HG02885 (cell line): ENCODE measurements around the gene ANKRD42.
A peak's percentile ranks its signal among the peaks of the same experiment; 100 is the strongest.
"Not testable (repeated sequence)": the region's sequence is repeated elsewhere in the genome, so short reads cannot be mapped to it uniquely, and the experiment has no call there.

Experiments
- ATAC-seq: cut with Tn5 transposase; IDR thresholded peaks from one replicate; pipeline ENCODE4 v1.9.1; 2021; ENCODE audit warnings: mild to moderate bottlenecking; ENCODE audit not compliant: unreplicated experiment, poor library complexity

ANKRD42 gene

DNA sequence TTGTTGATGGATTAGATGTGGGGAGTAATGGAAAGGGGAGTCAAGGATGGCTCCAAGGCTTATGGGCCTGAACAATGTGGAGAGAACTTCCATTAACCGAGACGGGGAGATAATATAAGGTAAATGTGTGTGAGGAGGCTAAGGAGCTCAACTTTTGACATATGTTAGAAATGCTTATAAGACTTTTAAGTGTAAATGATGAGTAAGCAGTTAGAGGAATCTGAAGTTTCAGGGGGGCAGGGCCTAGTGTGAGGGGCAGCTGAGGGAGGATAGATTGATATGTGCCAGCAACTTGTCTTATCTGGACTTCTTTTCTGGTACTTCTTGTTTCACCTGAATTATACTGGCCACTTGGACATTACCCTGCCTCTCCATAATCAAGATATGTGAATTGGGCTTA, 29.9 kb downstream of the ANKRD42 start:
- no peak for ATAC-seq

DNA sequence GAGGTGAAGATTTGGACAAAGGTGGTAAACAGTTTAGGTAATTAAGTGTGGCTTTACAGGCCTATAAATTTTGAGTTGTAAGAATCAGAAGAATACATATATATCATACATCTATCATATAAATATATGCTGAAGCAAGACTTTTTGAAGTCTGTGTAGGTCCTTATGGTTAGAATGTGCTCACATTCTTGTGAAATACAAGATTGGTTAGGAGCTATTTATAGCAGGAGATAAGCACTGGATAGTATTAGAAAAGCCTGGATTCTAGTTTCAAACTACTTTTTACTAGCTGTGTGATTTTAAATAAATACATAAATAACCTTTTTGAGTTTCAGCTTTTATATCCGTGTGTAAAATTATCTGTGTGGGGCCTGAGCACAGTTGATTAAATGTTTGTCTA, 42.3 kb downstream of the ANKRD42 start:
- no peak for ATAC-seq

DNA sequence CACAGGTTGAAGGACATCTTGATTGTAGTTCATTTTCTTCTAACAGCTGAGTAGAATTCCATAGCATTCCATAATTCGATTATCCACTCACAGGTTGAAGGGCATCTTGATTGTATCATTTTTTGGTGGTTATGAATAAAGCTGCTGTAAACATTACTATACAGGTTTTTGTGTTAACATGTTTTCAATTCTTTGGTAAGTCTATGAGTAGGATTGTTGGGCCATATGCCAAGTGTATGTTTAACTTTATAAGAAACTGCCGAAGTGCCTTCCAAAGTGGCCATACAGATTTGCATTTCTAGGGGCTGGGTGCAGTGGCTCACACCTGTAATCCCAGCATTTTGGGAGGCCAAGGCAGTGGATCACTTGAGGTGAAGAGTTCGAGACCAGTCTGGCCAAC, 44.6 kb downstream of the ANKRD42 start:
- no peak for ATAC-seq

DNA sequence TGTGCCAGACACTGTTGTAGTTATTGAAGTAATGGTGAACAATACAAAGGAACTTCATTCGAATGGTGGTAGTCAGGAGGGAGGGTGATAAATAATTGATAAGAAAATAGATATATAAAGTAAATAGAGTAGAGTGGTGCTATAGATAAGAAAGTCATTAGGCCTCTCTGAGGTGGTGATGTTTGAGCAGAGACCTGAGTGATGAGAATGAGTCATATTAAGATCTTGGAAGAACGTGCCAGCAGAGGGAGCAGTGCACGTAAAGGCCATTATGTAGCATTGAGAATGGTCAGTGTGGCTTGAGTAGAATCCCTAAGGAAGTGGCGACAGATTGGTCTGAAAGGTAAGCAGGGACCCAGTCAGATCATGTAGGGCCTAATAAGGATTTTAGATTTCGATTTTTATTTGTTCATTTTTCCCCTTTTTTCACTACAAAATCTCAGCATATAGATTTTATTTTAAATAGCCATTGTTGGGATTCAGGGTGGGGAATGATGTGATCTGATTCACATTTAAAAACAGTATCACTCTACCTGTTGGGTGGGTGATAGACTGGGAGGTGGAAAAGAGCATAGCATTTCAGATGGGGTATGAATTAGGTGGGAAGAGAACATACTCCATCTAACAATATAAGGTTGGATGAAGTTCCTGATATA, 47.9 kb downstream of the ANKRD42 start:
- ATAC-seq, result peak; percentile 81

DNA sequence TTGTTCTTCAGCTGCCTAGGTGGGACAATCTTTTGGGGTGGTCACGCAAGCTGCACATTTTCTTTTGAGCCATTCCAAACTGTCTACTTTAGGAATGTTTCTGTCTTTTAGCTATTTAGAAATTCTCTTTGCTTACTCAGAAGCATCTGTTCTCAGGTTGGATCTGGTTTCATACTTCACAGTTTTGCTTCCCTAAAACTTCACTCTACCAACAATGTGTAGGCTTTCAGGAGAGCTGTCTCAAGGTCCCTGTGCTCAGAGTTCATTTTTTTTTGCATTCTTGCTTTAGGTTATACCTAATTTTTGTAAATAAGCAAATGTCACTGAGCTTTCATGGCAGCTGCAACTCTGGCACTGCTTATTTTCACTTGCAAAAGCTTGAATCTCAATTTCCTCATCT, 55.9 kb downstream of the ANKRD42 start:
- no peak for ATAC-seq

DNA sequence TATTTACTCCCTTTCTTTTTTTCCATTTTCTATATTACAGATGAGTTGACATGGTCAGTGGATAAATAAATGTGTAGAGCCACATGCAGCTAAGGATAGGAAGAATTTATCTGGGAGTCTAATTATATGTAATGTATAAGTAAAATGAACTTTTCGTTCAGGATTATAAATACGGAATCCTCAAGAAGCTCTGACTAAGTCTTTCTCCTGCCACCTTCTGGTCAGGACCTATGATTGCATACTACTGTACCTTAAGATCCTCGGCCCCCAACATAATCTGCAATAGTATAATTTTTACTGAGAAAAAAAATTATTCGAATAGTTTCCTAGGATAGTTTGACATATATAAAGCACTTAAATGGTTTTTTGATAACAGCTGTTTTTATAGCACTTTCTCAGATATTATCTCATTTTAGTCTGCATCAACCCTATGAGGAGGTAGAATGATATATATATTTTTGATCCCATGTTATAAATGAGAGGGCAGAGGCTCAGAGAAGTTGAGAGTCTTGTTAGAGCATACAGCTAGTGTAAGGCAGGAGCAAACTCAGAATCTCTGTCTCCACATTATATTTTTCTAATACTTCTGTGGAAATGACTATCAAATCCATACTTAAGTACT, 56.6 kb downstream of the ANKRD42 start:
- ATAC-seq, result peak; percentile 77

DNA sequence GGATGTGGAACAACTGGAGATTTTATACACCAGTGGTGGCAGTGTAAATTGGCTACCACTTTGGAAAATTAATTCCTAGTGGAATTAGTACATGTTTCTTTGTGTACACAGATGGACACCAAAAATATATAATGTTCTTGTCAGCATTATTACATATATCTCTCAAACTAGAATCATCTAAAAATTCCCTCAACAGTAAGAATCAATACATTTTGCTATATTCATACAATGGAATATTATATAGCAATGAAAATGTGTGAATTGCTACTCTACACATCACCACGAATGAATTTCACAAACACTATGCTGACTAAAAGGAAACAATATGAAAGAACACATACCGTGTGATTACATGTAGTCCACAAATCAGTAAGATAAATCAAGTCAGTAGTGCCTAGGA, 58.8 kb downstream of the ANKRD42 start:
- no peak for ATAC-seq

DNA sequence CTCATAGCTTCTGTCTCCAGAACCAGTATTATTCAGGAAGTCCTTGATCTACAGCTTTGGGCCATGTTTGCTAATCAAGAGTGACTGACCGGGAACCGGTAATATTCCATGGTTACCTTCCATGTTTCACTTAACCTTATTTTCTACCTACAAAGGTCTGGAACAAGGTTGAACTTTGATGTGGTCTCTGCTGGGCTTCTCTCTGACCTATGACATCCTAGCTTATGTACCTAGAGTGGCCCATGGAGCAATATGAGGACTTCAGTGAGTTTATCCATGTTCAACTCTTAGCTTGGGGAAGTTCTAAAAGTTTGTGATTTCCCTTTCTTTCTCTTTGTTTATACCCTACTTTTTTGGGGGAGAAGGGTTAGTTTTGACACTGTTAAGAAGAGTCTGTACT, 59.4 kb downstream of the ANKRD42 start:
- no peak for ATAC-seq

DNA sequence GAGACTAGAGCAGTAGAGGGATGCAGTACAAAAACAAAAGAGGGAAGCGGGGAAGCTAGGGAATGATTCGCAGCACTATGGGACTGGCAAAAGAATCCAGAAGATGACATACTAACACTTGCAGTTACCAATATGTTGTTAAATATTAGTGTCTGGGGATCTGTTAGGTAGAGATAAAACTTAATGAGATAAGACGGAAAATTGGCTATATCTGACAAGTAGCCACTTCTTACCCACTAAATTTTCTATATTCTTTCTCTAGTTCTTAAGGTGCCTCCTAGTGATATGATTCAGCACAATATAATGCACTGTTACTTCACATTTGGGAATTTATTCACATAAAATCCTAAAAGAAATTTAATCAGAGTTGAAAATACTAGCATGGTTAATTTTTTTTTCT, 61.9 kb downstream of the ANKRD42 start:
- ATAC-seq, result no peak

DNA sequence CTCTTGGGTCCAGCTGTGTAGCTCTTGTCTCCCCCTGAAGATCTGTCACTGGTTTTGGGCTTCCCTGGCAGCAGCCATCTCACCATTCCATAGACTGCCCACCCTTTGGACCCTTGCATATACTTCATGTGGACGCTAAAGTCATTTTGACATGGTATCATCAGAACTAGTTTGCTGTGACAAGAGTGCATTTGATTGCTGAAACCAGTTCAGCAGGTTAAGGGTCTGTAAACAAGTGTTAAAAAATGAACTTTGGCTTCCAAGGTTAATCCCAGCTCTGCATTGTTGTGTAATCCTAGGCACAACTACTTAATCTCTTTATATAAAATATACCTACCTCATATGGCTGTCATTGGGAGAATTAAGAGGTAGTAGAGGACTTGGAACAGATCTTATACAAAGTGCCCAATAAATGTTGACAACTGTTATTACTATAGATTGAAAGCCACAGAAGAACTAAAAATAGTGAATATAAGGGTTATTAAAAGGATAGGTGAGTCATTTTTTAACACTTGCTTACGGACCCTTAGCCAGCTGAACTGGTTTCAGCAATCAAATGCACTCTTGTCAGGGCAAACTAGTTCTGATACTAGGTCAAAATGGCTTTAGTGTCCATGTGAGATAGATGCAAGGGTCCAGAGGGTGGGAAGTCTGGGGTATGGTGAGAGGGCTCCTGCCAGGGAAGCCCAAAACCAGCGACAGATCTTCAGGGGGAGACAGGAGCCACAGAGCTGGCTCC, 63.3 kb downstream of the ANKRD42 start:
- ATAC-seq, result no peak

DNA sequence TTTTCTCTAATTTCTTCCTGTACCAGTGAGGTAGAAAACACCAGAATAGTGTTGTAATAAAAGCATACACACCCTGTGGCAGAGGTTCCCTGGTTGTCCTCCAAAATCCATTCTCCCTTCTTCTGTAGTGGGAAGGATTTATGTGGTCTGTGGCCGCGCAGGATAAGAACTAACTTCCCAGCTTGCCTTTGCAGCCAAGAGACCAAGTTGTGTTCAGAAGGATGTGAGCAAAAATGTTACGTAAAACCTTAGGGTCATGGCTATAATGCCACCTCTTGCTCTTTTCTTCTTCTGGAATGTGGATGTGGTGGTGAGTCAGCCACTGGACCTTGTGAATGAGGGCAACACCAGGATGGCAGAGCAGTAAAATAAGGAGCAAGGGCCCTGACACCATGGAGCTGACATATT, 64.3 kb downstream of the ANKRD42 start:
- no peak for ATAC-seq

DNA sequence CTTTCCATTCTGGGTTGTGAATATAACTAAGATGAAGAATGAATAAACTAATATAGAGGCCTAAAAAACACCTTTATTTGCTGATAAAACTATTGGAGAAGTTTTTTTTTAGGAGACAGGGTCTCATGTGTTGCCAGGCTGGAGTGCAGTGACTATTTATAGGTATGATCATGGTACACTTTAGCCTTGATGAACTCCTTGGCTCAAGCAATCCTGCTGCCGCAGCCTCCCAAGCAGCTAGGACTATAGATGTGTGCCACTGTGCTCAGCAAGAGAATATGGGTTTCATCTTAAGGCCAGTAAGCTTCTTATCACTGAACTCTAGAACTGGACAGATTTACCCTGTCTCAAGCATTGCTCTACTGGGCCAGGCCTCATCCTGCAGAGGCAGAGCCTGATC, 66.0 kb downstream of the ANKRD42 start:
- no peak for ATAC-seq

DNA sequence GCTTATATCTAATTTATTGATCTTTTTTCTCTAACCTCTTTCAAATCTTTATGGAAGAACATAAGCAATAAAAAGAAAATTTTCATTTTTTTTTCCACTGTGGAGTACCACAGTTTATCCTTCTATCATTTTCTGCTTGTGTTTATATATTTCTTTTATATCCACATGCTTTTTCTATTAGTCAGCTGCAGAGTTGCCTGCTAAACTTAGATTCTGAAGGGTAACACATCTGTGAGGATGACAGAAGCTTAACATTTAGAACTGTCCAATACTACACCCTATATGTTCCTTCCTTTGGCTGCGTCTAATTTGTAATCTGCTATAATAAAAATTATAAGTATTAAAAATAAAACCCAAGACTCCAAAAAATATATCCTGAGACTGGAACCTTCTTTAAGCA, 71.8 kb downstream of the ANKRD42 start:
- ATAC-seq, result no peak

DNA sequence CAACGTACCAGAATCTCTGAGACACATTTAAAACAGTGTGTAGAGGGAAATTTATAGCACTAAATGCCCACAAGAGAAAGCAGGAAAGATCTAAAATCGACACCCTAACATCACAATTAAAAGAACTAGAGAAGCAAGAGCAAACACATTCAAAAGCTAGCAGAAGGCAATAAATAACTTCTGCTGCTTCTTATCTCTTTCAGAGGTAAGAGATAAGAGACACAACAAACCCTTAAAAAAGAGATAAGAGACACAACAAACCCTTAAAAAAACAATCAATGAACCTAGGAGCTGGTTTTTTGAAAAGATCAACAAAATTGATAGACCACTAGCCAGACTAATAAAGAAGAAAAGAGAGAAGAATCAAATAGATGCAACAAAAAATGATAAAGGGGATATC, 75.6 kb downstream of the ANKRD42 start:
- not testable (repeated sequence) for ATAC-seq

DNA sequence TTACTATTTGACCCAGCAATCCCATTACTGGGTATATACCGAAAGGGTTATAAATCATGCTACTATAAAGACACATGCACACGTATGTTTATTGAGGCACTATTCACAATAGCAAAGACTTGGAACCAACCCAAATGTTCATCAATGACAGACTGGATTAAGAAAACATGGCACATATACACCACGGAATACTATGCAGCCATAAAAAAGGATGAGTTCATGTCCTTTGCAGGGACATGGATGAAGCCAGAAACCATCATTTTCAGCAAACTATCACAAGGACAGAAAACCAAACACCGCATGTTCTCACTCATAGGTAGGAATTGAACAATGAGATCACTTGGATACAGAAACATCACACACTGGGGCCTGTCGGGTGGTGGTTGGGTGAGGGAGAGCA, 78.2 kb downstream of the ANKRD42 start:
- ATAC-seq, result not testable (repeated sequence)

DNA sequence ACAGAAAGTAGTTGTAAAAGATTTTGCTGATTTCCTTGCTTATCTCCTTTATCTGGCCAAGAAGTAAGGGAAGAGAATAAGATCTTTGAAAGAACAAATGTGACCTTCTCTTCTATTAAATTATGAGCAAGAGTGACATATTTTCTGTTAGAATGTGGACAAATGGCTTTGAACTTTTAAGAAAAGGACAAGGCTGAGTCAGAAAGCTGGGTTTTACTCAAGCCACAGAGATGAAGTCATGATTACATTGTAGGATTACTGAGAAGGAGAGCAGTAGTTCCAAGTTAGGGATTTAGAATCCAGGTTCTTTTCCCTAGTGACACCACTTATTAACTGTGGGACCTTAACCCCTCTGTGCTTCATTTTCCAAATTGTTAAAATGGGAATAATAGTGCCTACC, 79.1 kb downstream of the ANKRD42 start:
- no peak for ATAC-seq

DNA sequence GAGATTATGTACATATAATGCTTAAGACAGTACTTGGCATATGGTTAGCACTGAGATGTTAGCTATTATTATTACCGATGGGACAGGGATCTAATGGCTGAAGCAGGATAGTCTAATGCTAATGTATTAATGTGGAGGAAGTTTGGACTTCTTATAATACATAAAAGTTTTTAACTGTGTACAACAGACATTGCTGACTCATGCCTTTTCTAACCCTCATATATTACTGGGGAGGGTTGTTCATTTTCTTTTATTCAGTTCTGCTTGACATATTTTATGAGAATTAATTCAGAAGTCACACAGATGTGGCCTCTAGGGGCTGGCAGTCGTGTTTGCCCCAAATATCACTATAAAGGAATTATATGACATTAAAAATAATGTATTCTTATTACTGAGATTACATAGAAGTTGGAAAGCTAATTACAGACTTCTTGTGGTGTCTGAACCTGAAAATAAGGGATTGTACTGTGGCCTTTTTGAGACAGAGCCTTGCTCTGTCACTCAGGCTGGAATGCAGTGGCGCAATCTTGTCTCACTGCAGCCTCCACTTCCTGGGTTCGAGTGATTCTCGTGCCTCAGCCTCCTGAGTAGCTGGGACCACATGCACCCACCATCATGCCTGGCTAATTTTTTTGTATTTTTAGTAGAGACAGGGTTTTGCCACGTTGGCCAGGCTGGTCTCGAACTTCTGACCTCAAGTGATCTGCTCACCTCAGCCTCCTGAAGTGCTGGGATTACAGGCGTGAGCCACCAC, 82.6 kb downstream of the ANKRD42 start:
- no peak for ATAC-seq

DNA sequence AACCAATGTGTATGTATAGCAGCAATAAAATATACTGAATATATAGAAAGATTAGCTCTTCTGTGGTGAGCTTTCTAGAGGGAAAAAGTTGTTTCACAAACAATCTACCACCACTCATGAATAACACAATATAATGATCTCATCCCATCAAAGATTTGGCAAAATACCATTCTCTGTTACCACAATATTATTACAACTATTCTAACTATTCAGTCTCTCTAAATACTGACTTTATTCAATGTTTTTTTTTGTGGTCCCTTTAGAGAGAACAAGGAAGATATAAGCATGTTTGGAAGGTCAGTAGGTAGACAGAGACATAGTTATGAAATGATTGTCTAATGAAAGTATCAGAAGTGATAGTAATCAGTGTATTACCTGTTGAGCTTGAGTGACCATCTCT, 84.8 kb downstream of the ANKRD42 start:
- ATAC-seq, result no peak

DNA sequence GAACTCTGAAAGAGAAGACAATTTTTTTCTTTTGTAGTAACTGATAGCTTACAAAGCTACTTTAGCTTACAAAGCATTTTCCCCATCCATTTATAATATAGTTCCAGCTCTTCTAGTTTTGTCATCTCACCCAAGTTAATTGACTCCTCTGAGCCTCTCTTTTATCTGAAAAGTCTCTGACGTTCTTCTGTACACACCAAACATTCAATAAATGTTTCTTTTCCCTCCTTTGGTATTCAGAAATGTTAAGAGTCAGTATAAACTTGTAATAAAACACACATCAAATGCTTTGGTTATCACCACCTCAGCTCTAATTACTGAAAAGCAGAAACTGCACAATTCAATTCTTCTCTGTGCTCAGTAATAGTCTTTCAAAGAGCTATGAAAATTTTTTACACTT, 86.7 kb downstream of the ANKRD42 start:
- no peak for ATAC-seq

DNA sequence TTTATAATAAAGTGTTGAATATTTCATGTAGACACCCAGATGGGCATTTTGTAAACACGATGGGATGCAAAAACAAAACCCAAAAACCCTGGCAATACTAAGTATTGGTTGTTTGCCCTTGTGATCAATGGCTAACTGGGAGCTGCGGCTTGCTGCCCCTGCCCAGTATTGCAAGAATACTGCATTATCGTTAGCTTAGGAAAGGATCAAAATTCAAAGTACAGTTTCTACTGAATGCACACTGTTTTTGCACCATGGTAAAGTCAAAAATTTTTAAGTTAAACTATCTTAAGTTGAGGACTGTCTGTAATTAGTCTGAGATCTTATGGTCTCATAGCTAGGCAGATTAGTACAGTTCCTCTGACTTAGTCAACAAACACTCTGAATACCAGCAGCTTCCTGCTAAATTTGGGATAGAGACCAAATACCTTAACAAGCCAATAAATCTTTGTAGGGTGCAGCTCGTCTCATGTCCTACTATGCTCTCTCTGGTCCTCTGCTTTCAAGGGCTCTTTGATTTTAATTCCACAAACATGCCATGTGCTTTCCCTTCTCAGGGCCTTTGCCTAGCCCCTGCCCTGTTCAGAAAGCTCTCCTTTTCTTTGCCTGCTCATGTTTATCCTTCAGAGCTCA, 88.7 kb downstream of the ANKRD42 start:
- ATAC-seq, result no peak
